IMR-90 (cell line): Measurements from ENCODE around the gene SIKE1.

Experiments used
- CTCF ChIP-seq: conservative IDR thresholded peaks from 2 replicates; pipeline ENCODE4 v1.5.1; 2012; ENCODE audit warnings: mild to moderate bottlenecking, low read depth, low read length, improper control_type of control experiment
- MAFK ChIP-seq: IDR thresholded peaks from 2 replicates; pipeline ENCODE4 v1.6.1; 2012; ENCODE audit warnings: low read depth, low read length, improper control_type of control experiment
- POLR2A ChIP-seq: IDR thresholded peaks from 2 replicates; pipeline ENCODE4 v1.6.1; 2012; ENCODE audit warnings: mild to moderate bottlenecking, low read depth, low read length
- RAD21 ChIP-seq: IDR thresholded peaks from 2 replicates; pipeline ENCODE4 v1.6.1; 2012; ENCODE audit warnings: low read length, improper control_type of control experiment
- SMC3 ChIP-seq: fragments of 150-350 bp; IDR thresholded peaks from 2 replicates; pipeline ENCODE4 v1.6.1; 2016; ENCODE audit warnings: low read depth, mild to moderate bottlenecking, antibody characterized with exemption, low read length, moderate library complexity

DNA sequence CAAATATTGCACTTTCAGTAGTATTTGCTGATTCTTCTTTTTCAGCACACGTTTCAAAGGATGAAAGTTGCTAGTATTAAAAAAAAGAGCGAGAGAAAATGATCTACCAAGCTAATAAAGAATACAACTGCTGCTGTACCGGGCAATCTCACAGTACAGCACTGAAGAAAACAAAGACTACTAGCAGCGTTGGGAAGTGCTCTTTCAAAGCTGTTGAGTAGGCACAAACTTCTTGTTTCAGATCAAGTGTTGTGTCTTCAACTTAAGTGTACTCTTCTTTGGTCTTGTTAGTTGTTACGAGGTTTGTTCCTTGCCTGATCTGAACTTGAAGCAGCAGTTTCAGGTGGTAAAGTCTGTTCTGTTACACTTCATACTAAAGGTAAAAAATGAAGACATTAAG is 30.6 kb downstream of the SIKE1 start:
- TF ChIP-seq POLR2A: no peak
- TF ChIP-seq MAFK: no peak
- TF ChIP-seq CTCF: no peak
- no peak for TF ChIP-seq SMC3
- no peak for TF ChIP-seq RAD21
